GM23338 (cell line): Measurements from ENCODE around the gene ADH5.

ENCODE experiments used
- CREB1 ChIP-seq: fragments of 250-450 bp; sonication (Bioruptor Pico); IDR thresholded peaks from 2 replicates; pipeline ENCODE4 v1.5.0; 2020; ENCODE audit warnings: low read depth, mild to moderate bottlenecking, moderate library complexity
- CTCF ChIP-seq, 2 experiments: fragments of 200-600 bp in 1 of 2; sonication (generic) in 1 of 2; conservative IDR thresholded peaks; 2 replicates each; pipeline versions ENCODE4 v1.5.1 to v1.6.1; 2016 to 2017; ENCODE audit warnings: antibody characterized with exemption in 2 of 2, low read depth in 2 of 2, mild to moderate bottlenecking in 2 of 2, moderate library complexity in 1 of 2
- EZH2 ChIP-seq: fragments of 200-600 bp; sonication (generic); IDR thresholded peaks from one replicate; pipeline ENCODE4 v1.8.0; 2017; ENCODE audit warnings: antibody characterized with exemption, mild to moderate bottlenecking, low read depth; ENCODE audit not compliant: unreplicated experiment
- JUNB ChIP-seq: IDR thresholded peaks from one replicate; pipeline ENCODE4 v1.6.1; 2016; ENCODE audit warnings: antibody characterized with exemption; ENCODE audit not compliant: unreplicated experiment
- POLR2AphosphoS5 ChIP-seq: IDR thresholded peaks from 2 replicates; pipeline ENCODE4 v1.6.1; 2016; ENCODE audit warnings: antibody characterized with exemption, low read depth
- ZNF331 ChIP-seq: fragments of 250-450 bp; sonication (Bioruptor Pico); IDR thresholded peaks from 2 replicates; pipeline ENCODE4 v1.5.0; 2020; ENCODE audit warnings: low read depth, mild to moderate bottlenecking, moderate library complexity

- TF ChIP-seq EZH2 (no peak), CTCF (conservative IDR thresholded peaks at IDR 0.05; ENCODE audit: low read depth in 2 of 2) (no peak), JUNB (no peak), POLR2AphosphoS5 (no peak), CREB1 (CRISPR knock-in tag) (no peak), ZNF331 (no peak)
These were observed 61.3 kb downstream of the ADH5 start for GRCh38 chr4:99027304-99027703.
